Dedifferentiated amniotic fluid mesenchymal stem cell (primary cell): ENCODE measurements around the gene REEP3.
A peak's percentile ranks its signal among the peaks of the same experiment; 100 is the strongest.

Source experiments
- DNase-seq: peaks from one replicate; pipeline ENCODE4 v3.0.0-alpha.2; 2016; ENCODE audit errors: extremely low spot score

The REEP3 gene

GRCh38 chr10:63666836-63667383 lies 145.7 kb downstream of the REEP3 start:
- peak; percentile 45 for DNase-seq

- DNase-seq = no peak
Observed at GRCh38 chr10:63667596-63668480, 146.6 kb downstream of the REEP3 start.

- no peak for DNase-seq
Observed at GRCh38 chr10:63670291-63670898, 149.2 kb downstream of the REEP3 start.

- DNase-seq = peak; percentile 86
Observed at GRCh38 chr10:63671317-63671937, 150.2 kb downstream of the REEP3 start.

GRCh38 chr10:63672491-63672890 lies 151.3 kb downstream of the REEP3 start:
- no peak for DNase-seq

- DNase-seq = no peak
Observed at GRCh38 chr10:63673246-63673645, 152.0 kb downstream of the REEP3 start.

- DNase-seq = no peak
Observed at GRCh38 chr10:63673846-63674245, 152.6 kb downstream of the REEP3 start.
